Loucy (cell line): ENCODE data around the gene TFAM.

ENCODE experiments used
- EZH2phosphoT487 ChIP-seq: fragments of 200-600 bp; IDR thresholded peaks from 2 replicates; pipeline ENCODE4 v1.6.1; 2018; ENCODE audit warnings: antibody characterized with exemption, mild to moderate bottlenecking, moderate library complexity, borderline replicate concordance
- TF ChIP-seq, protein P1 (sequence below): fragments of 200-600 bp; sonication (generic); conservative IDR thresholded peaks from 2 replicates; pipeline ENCODE4 v1.5.1; 2014; ENCODE audit warnings: mild to moderate bottlenecking, antibody characterized with exemption, low read length

DNA sequence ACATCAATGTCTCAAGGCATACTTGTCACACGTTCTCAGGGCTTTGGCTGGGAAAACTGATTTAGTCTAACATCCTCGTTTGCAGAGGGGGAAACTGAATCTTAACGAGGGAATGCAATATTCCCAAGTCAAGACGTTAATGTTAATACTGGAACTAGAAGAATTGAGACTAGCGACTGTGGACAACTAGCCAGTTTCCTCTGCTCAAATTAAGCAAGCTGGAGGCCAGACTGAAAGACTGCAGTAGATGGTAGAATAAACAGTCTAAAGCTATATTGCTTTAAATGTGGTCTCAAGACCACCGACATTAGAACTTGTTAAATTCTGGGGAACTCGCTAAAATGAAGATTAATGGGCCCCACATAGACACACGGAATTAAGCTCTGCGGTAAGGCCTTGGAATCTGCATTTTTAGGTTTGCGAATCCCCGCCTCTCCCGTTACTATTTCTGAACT is 639 bp upstream of the TFAM start:
- TF ChIP-seq, protein P1, sequence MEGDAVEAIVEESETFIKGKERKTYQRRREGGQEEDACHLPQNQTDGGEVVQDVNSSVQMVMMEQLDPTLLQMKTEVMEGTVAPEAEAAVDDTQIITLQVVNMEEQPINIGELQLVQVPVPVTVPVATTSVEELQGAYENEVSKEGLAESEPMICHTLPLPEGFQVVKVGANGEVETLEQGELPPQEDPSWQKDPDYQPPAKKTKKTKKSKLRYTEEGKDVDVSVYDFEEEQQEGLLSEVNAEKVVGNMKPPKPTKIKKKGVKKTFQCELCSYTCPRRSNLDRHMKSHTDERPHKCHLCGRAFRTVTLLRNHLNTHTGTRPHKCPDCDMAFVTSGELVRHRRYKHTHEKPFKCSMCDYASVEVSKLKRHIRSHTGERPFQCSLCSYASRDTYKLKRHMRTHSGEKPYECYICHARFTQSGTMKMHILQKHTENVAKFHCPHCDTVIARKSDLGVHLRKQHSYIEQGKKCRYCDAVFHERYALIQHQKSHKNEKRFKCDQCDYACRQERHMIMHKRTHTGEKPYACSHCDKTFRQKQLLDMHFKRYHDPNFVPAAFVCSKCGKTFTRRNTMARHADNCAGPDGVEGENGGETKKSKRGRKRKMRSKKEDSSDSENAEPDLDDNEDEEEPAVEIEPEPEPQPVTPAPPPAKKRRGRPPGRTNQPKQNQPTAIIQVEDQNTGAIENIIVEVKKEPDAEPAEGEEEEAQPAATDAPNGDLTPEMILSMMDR = no peak
- TF ChIP-seq EZH2phosphoT487 = no peak
